NCI-H2081 treated with DMSO at 0.1 percent for 48 hours (cell line): ENCODE results near the gene RNASE3.
"Not testable (repeated sequence)": the region's sequence is repeated elsewhere in the genome, so short reads cannot be mapped to it uniquely, and the experiment has no call there.

ENCODE experiments used
- DNase-seq: peaks from one replicate; lab custom pipeline; 2025; lab: John Stamatoyannopoulos, UW

RNASE3 gene

DNA sequence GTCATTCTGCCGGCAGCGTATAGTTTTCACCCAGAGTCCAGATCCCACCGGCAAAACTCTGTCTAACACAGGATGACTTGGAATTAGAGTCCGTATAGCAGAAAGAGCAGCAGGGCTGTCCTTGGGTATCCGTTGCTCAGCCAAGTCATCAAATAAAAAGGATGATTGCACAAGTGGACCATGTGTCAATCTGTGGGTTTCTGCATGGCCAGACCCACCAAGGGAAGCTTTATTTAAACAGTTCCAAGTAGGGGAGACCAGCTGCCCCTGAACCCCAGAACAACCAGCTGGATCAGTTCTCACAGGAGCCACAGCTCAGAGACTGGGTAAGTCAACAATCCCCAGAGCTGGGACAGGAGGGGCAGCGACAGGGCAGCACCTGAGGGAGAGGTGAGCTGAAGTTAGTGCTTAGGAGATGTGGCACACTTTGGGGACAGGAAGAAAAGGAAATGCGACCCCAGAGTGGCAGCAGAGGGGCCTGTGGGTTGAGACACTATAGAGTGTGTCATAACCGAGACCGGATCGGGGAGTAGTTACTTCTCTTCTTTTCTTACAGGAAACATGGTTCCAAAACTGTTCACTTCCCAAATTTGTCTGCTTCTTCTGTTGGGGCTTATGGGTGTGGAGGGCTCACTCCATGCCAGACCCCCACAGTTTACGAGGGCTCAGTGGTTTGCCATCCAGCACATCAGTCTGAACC, at the start of gene RNASE3:
Gene RNASE3, plus strand, starts transcription at position 260 of the 700 bp plus-strand sequence. Its CDS starts 302 bp downstream, at position 562.
- DNase-seq, result not testable (repeated sequence)

DNA sequence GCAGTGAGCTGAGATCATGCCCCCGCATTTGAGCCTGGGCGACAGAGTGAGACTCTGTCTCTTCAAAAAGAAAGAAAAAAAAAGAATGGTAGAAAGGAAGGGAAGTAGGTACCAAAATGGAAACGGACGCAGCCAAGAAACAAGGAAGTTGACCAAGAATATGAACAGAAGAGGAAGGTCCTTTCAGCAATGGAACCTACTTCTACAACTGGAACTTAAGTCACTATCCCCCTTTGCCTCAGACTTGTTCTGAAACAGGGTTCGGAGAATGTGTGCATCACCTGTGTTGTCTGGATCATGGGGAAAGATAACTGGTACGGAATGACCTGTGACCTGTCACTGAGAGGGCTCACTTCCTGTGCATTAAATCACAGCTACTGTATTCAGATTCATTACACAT, 44.6 kb upstream of the RNASE3 start:
- DNase-seq, result no peak

DNA sequence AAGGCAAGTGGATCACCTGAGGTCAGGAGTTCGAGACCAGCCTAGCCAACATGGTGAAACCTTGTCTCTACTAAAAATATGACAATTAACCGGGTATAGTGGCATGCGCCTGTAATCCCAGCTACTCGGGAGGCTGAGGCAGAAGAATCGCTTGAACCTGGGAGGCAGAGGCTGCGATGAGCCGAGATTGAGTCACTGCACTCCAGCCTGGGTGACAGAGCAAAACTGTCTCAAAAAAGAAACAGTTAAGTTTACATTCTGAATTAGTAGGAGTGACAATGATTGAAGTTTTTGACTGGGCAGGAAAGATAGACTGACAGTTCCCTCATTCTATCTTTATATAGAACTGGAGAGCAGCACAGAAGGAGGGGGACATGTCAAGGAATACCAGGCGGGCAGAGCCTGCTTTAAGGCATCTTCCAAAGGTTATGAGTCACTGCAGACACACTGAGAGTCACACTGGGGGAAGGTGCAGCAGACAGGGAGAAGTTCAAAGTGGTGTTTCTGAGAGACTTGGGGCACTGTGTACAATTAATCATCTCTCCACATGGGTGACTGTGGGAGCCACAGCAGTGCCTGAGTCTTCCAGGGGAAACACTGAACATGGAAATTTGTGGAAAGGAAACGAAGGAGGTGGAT, 42.8 kb upstream of the RNASE3 start:
- DNase-seq, result no peak

DNA sequence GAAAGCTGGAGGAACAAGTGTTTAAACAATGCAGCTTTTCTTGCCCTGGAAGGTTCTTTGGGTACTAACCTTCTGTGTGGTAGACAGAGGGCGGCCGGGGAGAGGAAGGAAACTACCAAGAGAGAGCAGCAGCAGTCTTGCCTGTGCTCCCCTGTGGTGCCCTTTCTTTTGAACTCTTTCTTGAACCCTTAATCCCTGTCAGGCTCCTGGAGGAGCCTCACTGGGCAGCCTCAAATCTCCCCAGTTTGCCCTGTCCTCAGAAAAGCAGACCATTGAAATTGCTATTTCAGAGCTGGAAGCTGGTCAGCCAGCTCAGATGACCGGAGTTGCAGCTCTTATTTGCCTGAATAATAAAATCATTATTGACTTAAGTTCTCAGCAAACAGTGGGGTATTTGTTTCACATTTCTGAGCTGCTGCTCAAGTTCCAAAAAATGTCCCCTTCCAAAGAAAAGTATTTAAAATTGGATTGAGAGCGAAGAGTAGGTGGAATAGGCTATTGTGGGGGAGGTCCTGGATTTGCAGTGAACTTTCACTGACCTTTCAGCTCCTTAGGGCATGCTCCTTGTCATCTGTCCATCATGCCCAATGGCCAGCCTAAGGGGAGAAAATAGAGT, 42.1 kb upstream of the RNASE3 start:
- no peak for DNase-seq

DNA sequence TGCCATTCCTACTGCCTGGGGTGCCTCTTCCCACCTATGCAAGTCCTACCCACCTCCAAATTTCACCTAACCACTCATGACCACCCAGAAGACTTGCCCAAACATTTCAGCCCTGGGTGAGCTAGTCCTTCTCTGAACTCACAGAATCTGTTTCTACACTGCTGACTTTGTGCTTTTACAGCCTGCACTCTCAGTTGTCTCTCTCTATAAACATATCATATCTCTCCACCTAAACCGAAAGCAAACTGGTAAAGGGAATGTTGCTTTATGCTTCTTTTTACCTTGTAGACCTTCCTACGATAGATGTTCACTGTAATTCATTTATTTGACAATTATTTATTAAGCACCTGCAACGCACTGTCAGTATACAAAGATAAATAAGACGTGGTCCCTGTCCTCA, 38.1 kb upstream of the RNASE3 start:
- DNase-seq, result no peak

DNA sequence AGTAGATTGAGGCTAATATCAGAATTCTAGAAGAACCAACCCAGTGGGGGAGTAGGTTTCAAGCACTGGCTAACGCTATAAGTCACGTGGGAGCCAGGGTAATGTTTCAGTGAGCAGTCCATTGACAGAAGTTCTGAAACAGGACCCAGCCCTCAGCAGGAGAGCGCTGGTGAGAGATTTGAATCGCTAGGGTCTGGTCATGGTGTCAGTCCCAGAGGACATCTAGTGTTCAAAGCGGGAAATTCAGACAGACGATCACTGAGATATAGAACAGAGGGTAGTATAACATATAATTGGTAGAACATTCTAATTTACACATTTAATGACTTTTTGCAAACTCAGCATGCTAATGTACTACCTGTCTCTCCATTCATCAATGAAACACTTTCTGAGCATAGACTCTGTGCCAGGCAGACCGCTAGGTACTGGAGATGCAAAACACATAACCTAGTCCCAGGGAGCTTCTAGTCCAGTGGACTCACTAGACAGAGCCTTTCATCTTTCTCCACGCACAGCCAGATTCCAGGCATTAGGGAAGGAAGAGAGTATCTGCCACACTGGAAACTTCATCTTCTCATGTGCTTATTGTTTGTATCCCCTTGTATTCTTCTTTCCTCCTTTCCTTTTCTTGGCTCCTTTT, 35.4 kb upstream of the RNASE3 start:
- DNase-seq, result no peak

DNA sequence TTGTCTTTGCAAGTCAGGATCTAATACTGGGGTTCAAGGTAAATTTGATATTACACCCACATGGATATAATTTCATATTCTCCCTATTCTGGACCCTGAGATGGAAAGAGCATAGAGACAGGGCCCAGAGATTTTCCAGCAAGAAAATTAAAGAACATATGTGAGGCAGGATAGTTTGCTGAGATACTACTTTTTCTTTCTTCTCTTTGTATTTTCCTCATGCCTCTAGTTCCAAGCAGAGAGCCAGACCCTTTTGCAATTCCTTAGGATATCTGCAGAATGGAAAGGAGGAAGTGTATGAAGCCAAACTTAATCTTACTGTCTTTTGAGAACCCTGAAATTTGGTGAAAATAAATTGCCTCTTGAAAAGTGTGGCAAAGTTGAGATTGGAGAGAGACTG, 34.0 kb upstream of the RNASE3 start:
- DNase-seq, result no peak

DNA sequence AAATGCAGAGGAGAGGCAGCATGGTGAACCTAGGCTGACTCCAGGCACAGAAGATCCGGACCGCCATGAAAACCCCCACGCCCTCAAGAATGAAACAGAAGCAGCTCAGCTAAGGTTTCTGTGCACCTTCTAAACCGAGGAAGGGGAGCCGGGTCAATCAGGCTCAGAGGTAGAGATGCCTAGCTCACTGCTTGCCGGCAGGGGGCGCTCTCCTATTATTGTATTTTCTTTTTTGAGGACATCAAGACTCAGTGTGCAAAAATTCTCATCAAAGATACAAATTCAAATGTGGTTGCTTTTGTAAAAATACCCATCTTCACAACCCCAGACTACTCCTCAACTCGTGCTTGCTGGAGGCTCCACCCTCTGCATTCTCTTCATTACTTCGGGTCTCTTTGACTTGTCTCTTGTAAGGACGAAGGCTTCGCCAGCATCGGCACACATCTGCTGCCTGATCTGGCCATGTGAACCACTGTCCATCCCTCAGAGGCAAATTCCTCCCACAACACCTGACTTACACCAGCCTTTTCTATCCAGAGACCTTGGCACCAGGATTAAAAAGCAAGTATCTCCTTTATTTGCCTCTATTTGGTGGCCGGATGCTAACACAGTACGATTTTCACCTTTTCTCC, 33.4 kb upstream of the RNASE3 start:
- no peak for DNase-seq

DNA sequence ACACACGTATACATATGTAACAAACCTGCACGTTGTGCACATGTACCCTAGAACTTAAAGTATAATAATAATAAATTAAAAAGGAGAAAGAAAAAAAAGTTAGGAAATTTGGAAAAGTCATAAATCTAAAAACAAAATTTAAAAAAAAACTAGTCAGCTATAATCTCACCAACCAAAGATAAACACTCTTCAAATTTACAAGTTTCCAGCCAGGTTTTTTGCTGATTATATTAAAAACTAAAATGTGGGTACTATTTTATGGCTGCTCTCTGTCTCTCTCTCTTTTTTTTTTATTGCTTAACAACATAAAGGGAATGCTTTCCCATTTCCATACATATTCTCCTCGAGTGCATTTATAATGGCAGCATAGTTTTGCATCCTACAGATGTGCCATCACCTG, 25.0 kb upstream of the RNASE3 start:
- DNase-seq, result no peak

DNA sequence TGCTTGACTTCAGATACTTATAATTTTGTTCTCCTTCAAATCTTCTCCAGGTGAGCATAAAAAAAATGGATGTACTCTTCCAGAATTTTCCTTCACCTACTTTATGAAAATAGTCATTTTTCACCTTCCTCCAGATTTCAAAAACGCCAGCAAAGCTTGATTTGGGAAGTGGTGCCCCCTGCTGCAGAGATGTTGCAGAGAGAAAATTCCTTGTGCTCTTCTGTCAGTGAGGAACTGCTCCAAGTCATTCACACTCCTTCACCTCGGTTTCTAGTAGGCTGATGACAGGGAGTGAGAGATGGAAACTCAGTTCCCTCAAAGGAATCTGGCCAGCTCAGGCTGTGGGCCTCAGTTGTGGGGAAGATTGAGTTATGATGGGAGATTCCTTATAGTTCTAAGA, 24.2 kb upstream of the RNASE3 start:
- DNase-seq, result no peak

DNA sequence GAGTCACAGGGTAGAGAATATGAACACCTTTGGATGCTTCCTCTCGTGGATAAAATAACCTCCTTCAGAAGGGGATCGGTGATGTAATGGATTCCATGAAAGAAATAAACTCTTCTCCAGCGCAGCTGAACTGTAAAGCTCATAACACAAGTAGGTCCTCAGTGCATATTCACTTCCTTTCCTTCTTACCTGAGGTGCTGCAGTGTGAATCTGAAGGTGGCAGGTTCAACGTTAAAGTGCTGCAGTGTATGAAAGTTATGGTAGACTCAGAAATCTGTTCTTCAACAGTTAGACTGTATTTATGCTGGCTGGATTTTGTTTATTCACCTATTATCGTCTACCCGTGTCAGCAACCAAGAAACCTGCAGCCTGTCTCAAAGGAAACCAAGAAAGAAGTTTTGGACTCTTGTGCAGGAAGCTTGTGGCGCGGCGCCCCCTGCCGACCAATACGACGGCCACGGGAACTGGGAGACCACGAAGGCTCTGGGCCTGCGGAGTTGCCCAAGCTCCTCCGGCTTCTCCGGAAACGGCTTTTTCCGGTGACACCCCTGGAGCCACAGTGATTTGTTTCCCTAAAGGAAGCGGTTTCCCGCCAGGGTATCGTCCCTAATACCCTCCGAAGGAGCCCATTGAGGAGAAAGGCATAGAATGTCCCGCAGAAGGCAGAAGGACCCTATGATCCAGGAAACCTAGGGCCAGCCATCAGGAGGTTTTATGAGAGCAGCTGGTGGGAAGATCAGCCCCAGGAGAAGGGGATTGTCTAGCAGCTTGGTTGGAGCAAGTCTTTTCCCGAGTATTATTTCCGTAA, 17.6 kb upstream of the RNASE3 start:
- DNase-seq, result peak; percentile 1

DNA sequence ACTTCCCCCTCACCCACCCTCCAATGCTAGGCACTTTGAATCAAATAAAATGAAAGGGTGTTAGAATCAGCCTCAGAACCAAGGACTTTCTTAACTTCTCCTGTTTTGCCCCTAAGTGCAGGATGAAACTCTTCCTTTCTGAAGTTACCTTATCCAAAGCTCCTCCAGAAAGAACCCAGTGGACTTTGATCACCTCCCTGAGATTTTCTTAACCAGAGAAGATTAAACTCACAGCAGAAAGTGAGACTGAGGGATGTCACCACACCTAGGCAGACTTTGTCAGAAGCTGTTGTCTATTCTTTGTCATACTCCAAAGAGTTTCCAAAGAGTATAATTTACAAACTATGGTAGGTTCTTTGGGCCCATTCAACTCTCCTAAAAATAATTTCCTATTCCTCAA, 14.2 kb upstream of the RNASE3 start:
- DNase-seq, result no peak

DNA sequence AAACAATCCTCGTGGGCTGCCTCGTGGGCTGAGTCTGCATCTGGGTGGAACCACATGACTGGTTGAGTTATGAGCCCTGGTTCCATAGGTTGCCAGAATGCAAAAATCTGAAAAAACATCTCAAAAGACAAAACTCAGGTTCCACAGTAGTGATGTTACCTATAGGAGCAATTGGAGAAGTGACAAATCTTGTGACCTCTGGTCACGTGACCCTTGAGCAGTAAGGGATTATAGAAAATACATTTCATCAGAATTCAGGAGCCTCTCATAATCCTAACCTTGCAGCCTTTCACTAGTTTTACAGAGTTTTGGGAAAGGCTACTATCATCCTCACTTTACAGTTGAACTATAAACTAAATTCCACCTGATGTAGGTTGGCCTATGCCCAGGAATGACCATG, 12.5 kb upstream of the RNASE3 start:
- DNase-seq, result no peak

DNA sequence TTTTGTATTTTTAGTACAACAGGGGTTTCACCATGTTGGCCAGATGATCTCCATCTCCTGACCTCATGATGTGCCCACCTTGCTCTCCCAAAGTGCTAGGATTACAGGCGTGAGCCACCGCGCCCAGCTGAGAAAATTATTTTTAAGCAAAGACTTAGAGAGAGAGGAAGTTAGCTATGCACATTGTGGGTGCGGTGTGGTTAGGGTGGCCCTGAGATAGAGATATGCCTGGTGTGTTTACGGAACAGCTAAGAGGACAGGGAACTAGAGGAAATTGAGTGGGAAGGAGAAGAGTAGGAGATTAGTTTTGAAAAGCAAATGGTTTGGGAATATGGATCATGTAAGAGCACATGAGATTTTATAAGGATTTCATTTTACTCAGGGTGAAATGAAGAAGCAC, 10.0 kb upstream of the RNASE3 start:
- DNase-seq, result not testable (repeated sequence)

DNA sequence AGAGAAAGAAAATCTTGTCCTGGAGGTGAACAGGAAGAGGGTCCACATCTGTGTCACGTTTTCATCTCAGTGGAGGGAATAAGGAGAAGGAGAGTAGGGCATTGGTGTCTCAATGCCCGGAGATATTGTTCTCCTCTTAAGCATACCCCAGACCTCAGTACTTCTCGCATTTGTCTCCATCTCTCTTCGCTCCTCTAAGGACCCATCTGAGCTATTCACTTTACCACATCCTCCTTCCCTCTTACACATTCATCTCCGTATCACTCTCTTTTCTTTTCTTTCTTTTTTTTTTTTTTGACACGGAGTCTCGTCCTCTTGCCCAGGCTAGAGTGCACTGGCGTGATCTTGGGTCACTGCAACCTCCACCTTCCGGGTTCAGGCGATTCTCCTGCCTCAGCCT, 8.4 kb upstream of the RNASE3 start:
- not testable (repeated sequence) for DNase-seq

DNA sequence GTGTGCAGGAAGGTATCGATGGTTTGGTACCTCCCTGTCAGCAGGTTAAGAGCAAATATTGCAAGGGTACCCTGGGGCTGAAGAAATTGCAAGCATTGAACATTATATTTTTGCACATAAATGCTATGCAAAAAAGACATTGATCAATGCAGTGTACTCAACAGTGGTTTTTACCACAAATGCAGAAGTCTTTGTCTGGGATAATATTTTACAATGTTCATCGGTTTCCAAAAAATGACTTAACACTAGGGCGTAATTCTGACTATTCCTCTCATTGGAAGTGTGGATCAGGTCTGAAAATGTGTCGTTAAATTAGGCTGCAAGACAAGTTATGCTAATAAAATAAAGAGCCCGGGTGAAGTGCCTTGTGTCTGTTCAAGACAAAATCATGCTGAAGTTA, 2.8 kb upstream of the RNASE3 start:
- DNase-seq, result not testable (repeated sequence)

DNA sequence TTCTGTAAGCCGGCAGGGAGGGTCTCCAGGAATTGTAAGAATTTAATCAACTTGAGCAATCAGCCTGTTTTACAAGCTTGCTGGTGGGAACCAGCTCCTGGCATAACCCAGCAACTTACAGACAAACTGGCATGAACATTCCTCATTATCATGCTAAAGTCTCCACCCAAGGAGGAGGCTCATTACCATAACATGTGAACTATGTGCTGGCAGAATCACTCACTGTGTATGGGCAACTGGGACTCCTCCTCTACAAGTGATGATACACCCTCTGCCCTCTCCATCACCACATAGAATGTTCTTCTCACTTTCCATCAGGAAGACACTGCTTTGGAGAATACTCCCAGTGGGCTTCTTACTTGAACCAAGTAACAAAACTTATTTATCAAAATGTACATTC, 4.1 kb downstream of the RNASE3 start:
- not testable (repeated sequence) for DNase-seq

DNA sequence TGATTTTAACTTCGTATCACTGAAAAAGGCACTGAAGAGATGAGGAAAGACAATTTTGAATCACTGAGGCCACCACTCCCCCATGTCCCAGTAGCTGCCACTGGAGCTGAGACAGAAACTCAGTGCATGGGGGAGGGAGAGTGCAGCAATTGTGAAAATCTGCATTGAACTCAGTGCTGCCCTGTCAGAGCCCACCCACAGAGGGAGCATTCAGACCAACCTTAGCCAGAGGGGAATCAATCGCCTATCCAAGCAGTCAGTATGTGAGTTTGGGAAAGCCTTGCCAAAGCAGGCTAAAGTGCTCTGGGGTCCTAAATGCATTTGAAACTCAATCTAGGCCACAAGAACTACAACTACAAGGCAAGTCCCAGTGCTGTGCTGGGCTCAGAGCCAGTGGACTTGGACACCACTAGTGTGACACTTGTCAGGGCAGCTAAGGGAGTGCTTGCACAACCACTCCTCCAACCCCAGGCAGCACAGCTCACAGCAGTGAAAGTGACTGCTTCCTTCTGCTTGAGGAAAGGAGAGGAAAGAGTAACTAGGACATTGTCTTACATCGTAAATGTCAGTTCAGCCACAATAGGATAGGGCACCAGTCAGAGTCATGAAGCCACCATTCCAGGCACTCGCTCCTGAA, 13.3 kb downstream of the RNASE3 start:
- no peak for DNase-seq

DNA sequence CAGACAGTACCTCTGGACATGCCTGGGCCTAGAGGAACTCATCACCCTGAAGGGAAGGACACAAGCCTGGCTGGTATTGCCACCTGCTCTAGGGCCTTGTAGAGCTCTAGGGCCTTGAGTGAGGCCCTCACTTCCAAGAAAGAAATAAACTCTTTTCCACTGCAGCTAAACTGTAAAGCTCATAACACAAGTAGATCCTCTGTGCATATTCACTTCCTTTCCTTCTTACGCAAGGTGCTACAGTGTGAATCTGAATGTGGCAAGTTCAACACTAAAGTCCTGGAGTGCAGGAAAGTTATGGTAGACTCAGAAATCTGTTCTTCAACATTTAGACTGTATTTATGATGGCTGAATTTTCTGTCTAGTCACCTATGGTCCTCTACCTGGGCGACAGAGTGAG, 14.5 kb downstream of the RNASE3 start:
- no peak for DNase-seq

DNA sequence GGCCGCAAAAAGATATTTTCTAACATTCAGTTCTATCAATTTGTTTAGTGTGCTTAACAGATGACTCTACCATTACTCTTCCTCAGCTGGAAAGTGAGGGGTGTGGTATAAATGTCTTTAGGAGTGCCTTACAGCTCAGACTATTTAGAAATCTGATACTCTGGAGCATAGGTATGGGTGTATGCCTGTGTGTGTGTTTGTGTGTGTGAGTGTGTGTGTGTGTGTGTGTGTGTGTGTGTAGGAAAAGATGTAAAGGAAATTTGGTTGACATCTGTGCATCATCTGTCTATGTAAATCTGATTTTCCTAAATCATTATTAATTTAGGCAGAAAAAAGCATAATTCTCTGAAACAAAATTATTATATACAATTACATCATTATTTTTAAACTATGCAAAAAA, 16.0 kb downstream of the RNASE3 start:
- DNase-seq, result no peak

DNA sequence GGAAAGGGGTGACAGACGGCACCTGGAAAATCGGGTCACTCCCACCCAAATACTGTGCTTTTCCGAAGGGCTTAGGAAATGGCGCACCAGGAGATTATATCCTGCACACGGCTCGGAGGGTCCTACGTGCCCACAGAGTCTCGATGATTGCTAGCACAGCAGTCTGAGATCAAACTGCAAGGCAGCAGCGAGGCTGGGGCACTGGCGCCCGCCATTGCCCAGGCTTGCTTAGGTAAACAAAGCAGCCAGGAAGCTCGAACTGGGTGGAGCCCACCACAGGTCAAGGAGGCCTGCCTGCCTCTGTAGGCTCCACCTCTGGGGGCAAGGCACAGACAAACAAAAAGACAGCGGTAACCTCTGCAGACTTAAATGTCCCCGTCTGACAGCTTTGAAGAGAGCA, 19.6 kb downstream of the RNASE3 start:
- DNase-seq, result not testable (repeated sequence)
